HepG2 (cell line): ENCODE data around the gene GRM4. TPM values are rescaled to one million over a fixed set of nuclear protein-coding genes. Genes with fewer than 3 reads are reported as not detected.

ENCODE experiments used
- ATF2 ChIP-seq: sonication (generic); formaldehyde crosslinking; IDR thresholded peaks from 2 replicates; pipeline ENCODE4 v1.4.0; 2020; ENCODE audit warnings: missing genetic modification reagents
- GTF2F1 ChIP-seq: fragments of 150-350 bp; IDR thresholded peaks from 2 replicates; pipeline ENCODE4 v1.6.1; 2014; ENCODE audit warnings: low read length
- HINFP ChIP-seq: sonication (generic); formaldehyde crosslinking; IDR thresholded peaks from 2 replicates; pipeline ENCODE4 v1.4.0; 2020; ENCODE audit warnings: low read depth, mild to moderate bottlenecking, missing genetic modification reagents
- IRF2 ChIP-seq: IDR thresholded peaks from 2 replicates; pipeline ENCODE4 v1.6.1; 2018; ENCODE audit warnings: missing genetic modification reagents, missing compliant biosample characterization
- PAXIP1 ChIP-seq: sonication (generic); formaldehyde crosslinking; conservative IDR thresholded peaks from 2 replicates; pipeline ENCODE4 v1.4.0; 2020; ENCODE audit warnings: mild to moderate bottlenecking, missing genetic modification reagents, moderate library complexity
- PITX1 ChIP-seq: sonication (generic); formaldehyde crosslinking; IDR thresholded peaks from 2 replicates; pipeline ENCODE4 v1.5.1; 2020; ENCODE audit warnings: mild to moderate bottlenecking, missing genetic modification reagents
- REST ChIP-seq, 2 experiments: IDR thresholded peaks; 2 replicates each; pipeline ENCODE4 v1.6.1; 2011 to 2012; ENCODE audit warnings: low read length in 2 of 2, borderline replicate concordance in 1 of 2, low read depth in 1 of 2, mild to moderate bottlenecking in 1 of 2, moderate library complexity in 1 of 2
- SOX13 ChIP-seq, 3 experiments: fragments of 450-650 bp in 1 of 3; sonication (generic) in 1 of 3; formaldehyde crosslinking in 1 of 3; IDR thresholded peaks in 2 of 3; conservative IDR thresholded peaks in 1 of 3; 2 replicates each; pipeline versions ENCODE4 v1.5.0 to v1.6.1; 2016 to 2020; ENCODE audit warnings: antibody characterized with exemption in 1 of 3, mild to moderate bottlenecking in 1 of 3, missing compliant biosample characterization in 1 of 3, missing genetic modification reagents in 1 of 3, moderate library complexity in 1 of 3
- THRA ChIP-seq: sonication (generic); formaldehyde crosslinking; IDR thresholded peaks from 2 replicates; pipeline ENCODE4 v1.4.0; 2020; ENCODE audit warnings: missing genetic modification reagents, borderline replicate concordance
- ZFAT ChIP-seq: sonication (generic); formaldehyde crosslinking; conservative IDR thresholded peaks from 2 replicates; pipeline ENCODE4 v1.8.1; 2023; ENCODE audit warnings: missing genetic modification reagents, inconsistent platforms
- ZNF710 ChIP-seq: sonication (generic); formaldehyde crosslinking; IDR thresholded peaks from 2 replicates; pipeline ENCODE4 v1.5.0; 2020; ENCODE audit warnings: mild to moderate bottlenecking, missing genetic modification reagents, borderline replicate concordance
- ZNF790 ChIP-seq: sonication (generic); formaldehyde crosslinking; IDR thresholded peaks from 2 replicates; pipeline ENCODE4 v1.8.0; 2022; ENCODE audit warnings: missing genetic modification reagents, mild to moderate bottlenecking, borderline replicate concordance
- ZNF891 ChIP-seq: sonication (generic); formaldehyde crosslinking; IDR thresholded peaks from 2 replicates; pipeline ENCODE4 v1.5.0; 2020; ENCODE audit warnings: mild to moderate bottlenecking, missing genetic modification reagents
- polyA plus RNA-seq, 8 experiments: library from polyadenylated mRNA; depleted of rRNA in 3 of 8; stranded (reverse) in 7 of 8; unstranded in 1 of 8; fragments of >200 nt; fragmentation: Illumina TruSeq in 4 of 8; extraction: Trizol in 4 of 8; gene quantifications; 2 replicates each; pipeline versions ENCODE4 v1.2.1 to v1.2.3, GENCODE V29; 2011 to 2016; ENCODE audit warnings: low read depth in 4 of 8, missing spikeins in 1 of 8, mixed read lengths in 1 of 8; ENCODE audit not compliant: insufficient read depth in 1 of 8
- total RNA-seq, 5 experiments: library from RNA; depleted of rRNA; stranded (reverse); fragments of >200 nt; fragmentation: Illumina TruSeq; extraction: Trizol; gene quantifications; 2 replicates each; pipeline ENCODE4 v1.2.3, GENCODE V29; 2016; ENCODE audit warnings: low read depth in 1 of 5

GRM4 gene
- total and polyA plus RNA-seq, 2 of the 13 experiments (the other 11 are each of a cell fraction or from before 2014, with no cell fraction given), result not detected

GRCh38 chr6:34027445-34027936 lies 118.4 kb downstream of the GRM4 start (continued):
- no peak for TF ChIP-seq ATF2
- TF ChIP-seq SOX13 (IDR thresholded peaks at IDR 0.05), result no peak
- no peak for TF ChIP-seq SOX13 (CRISPR knock-in tag; conservative IDR thresholded peaks at IDR 0.05 in 1 of 2, IDR thresholded peaks at IDR 0.05 in 1 of 2)
- TF ChIP-seq GTF2F1, result no peak
- TF ChIP-seq ZNF790, result 0 out of 2 replicates have a peak, but pooled peaks have one; percentile 40
- TF ChIP-seq HINFP (CRISPR knock-in tag), result 0 out of 2 replicates have a peak, but pooled peaks have one; percentile 36
- 0 out of 2 replicates have a peak, but pooled peaks have one; percentile 26 for TF ChIP-seq IRF2 (CRISPR knock-in tag)
- no peak for TF ChIP-seq ZFAT
- 0 out of 2 replicates have a peak, but pooled peaks have one; percentile 15 for TF ChIP-seq ZNF710 (CRISPR knock-in tag)
- TF ChIP-seq ZNF891 (CRISPR knock-in tag), result peak; percentile 84
- TF ChIP-seq THRA (CRISPR knock-in tag), result peak; percentile 55; the same call in 1 of the 2 replicates
- TF ChIP-seq PITX1 (CRISPR knock-in tag), result 0 out of 2 replicates have a peak, but pooled peaks have one; percentile 47
- no peak for TF ChIP-seq PAXIP1 (CRISPR knock-in tag)
- no peak for TF ChIP-seq REST (IDR thresholded peaks at IDR 0.05; ENCODE audit: borderline replicate concordance in 1 of 2, low read depth in 1 of 2, low read length in 2 of 2)
